ENCODE results near the gene PHACTR3. TPM values are rescaled to one million over a fixed set of nuclear protein-coding genes. Genes with fewer than 3 reads are reported as not detected.

The PHACTR3 gene
- total RNA-seq, 1 experiment from 2014 or later: not detected

- H2AFZ ChIP-seq (ENCODE audit: low read length): no peak overlapping the region
- no peaks in the 10 kb centered on the region for H3K27me3 ChIP-seq (ENCODE audit: low read length)
- H3K27ac ChIP-seq (ENCODE audit: low read length): no peak overlapping the region
- no peaks in the 10 kb centered on the region for H4K20me1 ChIP-seq (ENCODE audit: insufficient read depth, low read depth, low read length)
- H3K4me1 ChIP-seq (ENCODE audit: low read length): no peaks in the 10 kb centered on the region
- no peak overlapping the region for H3K9ac ChIP-seq (ENCODE audit: low read length)
- no peak overlapping the region for H3K4me3 ChIP-seq (ENCODE audit: low read length)
- no peaks in the 10 kb centered on the region for H3K36me3 ChIP-seq (ENCODE audit: insufficient read depth, low read length)
- no peaks in the 10 kb centered on the region for H3K9me2 ChIP-seq (replicated peaks; ENCODE audit: insufficient read depth, low read length)
- no peak for DNase-seq
- no peak overlapping the region for H3K4me2 ChIP-seq (ENCODE audit: low read depth, low read length, poor library complexity, severe bottlenecking)
- no peaks in the 10 kb centered on the region for H3K9me3 ChIP-seq (ENCODE audit: low read length)
- H3K79me2 ChIP-seq (ENCODE audit: low read length): no peaks in the 10 kb centered on the region
Observed at GRCh38 chr20:59820204-59821041, 216.1 kb downstream of the PHACTR3 start.

- Histone ChIP-seq H3K9ac (ENCODE audit: low read length) (no peak overlapping the region), H3K27me3 (ENCODE audit: low read length) (no peaks in the 10 kb centered on the region), H3K4me3 (ENCODE audit: low read length) (no peak overlapping the region), H3K36me3 (ENCODE audit: insufficient read depth, low read length) (no peaks in the 10 kb centered on the region), H3K79me2 (ENCODE audit: low read length) (no peaks in the 10 kb centered on the region), H4K20me1 (ENCODE audit: insufficient read depth, low read depth, low read length) (no peaks in the 10 kb centered on the region), H3K4me1 (ENCODE audit: low read length) (no peaks in the 10 kb centered on the region), H3K4me2 (ENCODE audit: low read depth, low read length, poor library complexity, severe bottlenecking) (no peak overlapping the region), H3K9me2 (replicated peaks; ENCODE audit: insufficient read depth, low read length) (no peaks in the 10 kb centered on the region), H2AFZ (ENCODE audit: low read length) (no peak overlapping the region), H3K9me3 (ENCODE audit: low read length) (no peaks in the 10 kb centered on the region), H3K27ac (ENCODE audit: low read length) (no peak overlapping the region)
- DNase-seq: no peak
Observed at GRCh38 chr20:59821201-59821600, 216.9 kb downstream of the PHACTR3 start.

GRCh38 chr20:59821788-59822187 lies 217.4 kb downstream of the PHACTR3 start:
- no peaks in the 10 kb centered on the region for H3K9me3 ChIP-seq (ENCODE audit: low read length)
- no peaks in the 10 kb centered on the region for H3K79me2 ChIP-seq (ENCODE audit: low read length)
- no peak overlapping the region for H2AFZ ChIP-seq (ENCODE audit: low read length)
- no peak for DNase-seq
- H3K9ac ChIP-seq (ENCODE audit: low read length): no peak overlapping the region
- H3K27me3 ChIP-seq (ENCODE audit: low read length): no peaks in the 10 kb centered on the region
- H3K4me1 ChIP-seq (ENCODE audit: low read length): no peaks in the 10 kb centered on the region
- H3K9me2 ChIP-seq (replicated peaks; ENCODE audit: insufficient read depth, low read length): no peaks in the 10 kb centered on the region
- H4K20me1 ChIP-seq (ENCODE audit: insufficient read depth, low read depth, low read length): no peaks in the 10 kb centered on the region
- no peak overlapping the region for H3K4me2 ChIP-seq (ENCODE audit: low read depth, low read length, poor library complexity, severe bottlenecking)
- no peaks in the 10 kb centered on the region for H3K36me3 ChIP-seq (ENCODE audit: insufficient read depth, low read length)
- H3K27ac ChIP-seq (ENCODE audit: low read length): no peak overlapping the region
- H3K4me3 ChIP-seq (ENCODE audit: low read length): no peak overlapping the region

GRCh38 chr20:59822291-59823029 lies 218.1 kb downstream of the PHACTR3 start:
- no peak overlapping the region for H3K4me2 ChIP-seq (ENCODE audit: low read depth, low read length, poor library complexity, severe bottlenecking)
- H2AFZ ChIP-seq (ENCODE audit: low read length): no peak overlapping the region
- no peaks in the 10 kb centered on the region for H3K79me2 ChIP-seq (ENCODE audit: low read length)
- H3K36me3 ChIP-seq (ENCODE audit: insufficient read depth, low read length): no peaks in the 10 kb centered on the region
- H4K20me1 ChIP-seq (ENCODE audit: insufficient read depth, low read depth, low read length): no peaks in the 10 kb centered on the region
- H3K9me2 ChIP-seq (replicated peaks; ENCODE audit: insufficient read depth, low read length): no peaks in the 10 kb centered on the region
- no peak overlapping the region for H3K4me3 ChIP-seq (ENCODE audit: low read length)
- H3K27ac ChIP-seq (ENCODE audit: low read length): no peak overlapping the region
- H3K27me3 ChIP-seq (ENCODE audit: low read length): no peaks in the 10 kb centered on the region
- H3K9ac ChIP-seq (ENCODE audit: low read length): no peak overlapping the region
- H3K4me1 ChIP-seq (ENCODE audit: low read length): no peaks in the 10 kb centered on the region
- no peak for DNase-seq
- H3K9me3 ChIP-seq (ENCODE audit: low read length): no peaks in the 10 kb centered on the region

GRCh38 chr20:59823030-59823423 lies 218.7 kb downstream of the PHACTR3 start:
- H3K9ac ChIP-seq (ENCODE audit: low read length): no peak overlapping the region
- no peak overlapping the region for H3K27ac ChIP-seq (ENCODE audit: low read length)
- H3K79me2 ChIP-seq (ENCODE audit: low read length): no peaks in the 10 kb centered on the region
- H4K20me1 ChIP-seq (ENCODE audit: insufficient read depth, low read depth, low read length): no peaks in the 10 kb centered on the region
- H3K4me2 ChIP-seq (ENCODE audit: low read depth, low read length, poor library complexity, severe bottlenecking): no peak overlapping the region
- no peaks in the 10 kb centered on the region for H3K9me3 ChIP-seq (ENCODE audit: low read length)
- no peaks in the 10 kb centered on the region for H3K4me1 ChIP-seq (ENCODE audit: low read length)
- no peak for DNase-seq
- H3K27me3 ChIP-seq (ENCODE audit: low read length): no peaks in the 10 kb centered on the region
- no peaks in the 10 kb centered on the region for H3K9me2 ChIP-seq (replicated peaks; ENCODE audit: insufficient read depth, low read length)
- no peak overlapping the region for H3K4me3 ChIP-seq (ENCODE audit: low read length)
- no peak overlapping the region for H2AFZ ChIP-seq (ENCODE audit: low read length)
- no peaks in the 10 kb centered on the region for H3K36me3 ChIP-seq (ENCODE audit: insufficient read depth, low read length)

- Histone ChIP-seq H3K79me2 (ENCODE audit: low read length) (no peaks in the 10 kb centered on the region), H3K4me1 (ENCODE audit: low read length) (no peaks in the 10 kb centered on the region), H3K36me3 (ENCODE audit: insufficient read depth, low read length) (no peaks in the 10 kb centered on the region), H3K4me3 (ENCODE audit: low read length) (no peak overlapping the region), H3K9ac (ENCODE audit: low read length) (no peak overlapping the region), H2AFZ (ENCODE audit: low read length) (no peak overlapping the region), H3K4me2 (ENCODE audit: low read depth, low read length, poor library complexity, severe bottlenecking) (no peak overlapping the region), H3K27me3 (ENCODE audit: low read length) (no peaks in the 10 kb centered on the region), H3K9me3 (ENCODE audit: low read length) (no peaks in the 10 kb centered on the region), H3K27ac (ENCODE audit: low read length) (no peak overlapping the region), H3K9me2 (replicated peaks; ENCODE audit: insufficient read depth, low read length) (no peaks in the 10 kb centered on the region), H4K20me1 (ENCODE audit: insufficient read depth, low read depth, low read length) (no peaks in the 10 kb centered on the region)
- no peak for DNase-seq
Observed at GRCh38 chr20:59823491-59824259, 219.3 kb downstream of the PHACTR3 start.

- Histone ChIP-seq H3K9ac (ENCODE audit: low read length) (no peak overlapping the region), H3K27ac (ENCODE audit: low read length) (no peak overlapping the region), H3K4me1 (ENCODE audit: low read length) (no peaks in the 10 kb centered on the region), H3K9me3 (ENCODE audit: low read length) (no peaks in the 10 kb centered on the region), H3K9me2 (replicated peaks; ENCODE audit: insufficient read depth, low read length) (no peaks in the 10 kb centered on the region), H2AFZ (ENCODE audit: low read length) (no peak overlapping the region), H4K20me1 (ENCODE audit: insufficient read depth, low read depth, low read length) (no peaks in the 10 kb centered on the region), H3K4me3 (ENCODE audit: low read length) (no peak overlapping the region), H3K79me2 (ENCODE audit: low read length) (no peaks in the 10 kb centered on the region), H3K36me3 (ENCODE audit: insufficient read depth, low read length) (no peaks in the 10 kb centered on the region), H3K4me2 (ENCODE audit: low read depth, low read length, poor library complexity, severe bottlenecking) (no peak overlapping the region), H3K27me3 (ENCODE audit: low read length) (no peaks in the 10 kb centered on the region)
- no peak for DNase-seq
Observed at GRCh38 chr20:59824711-59825562, 220.6 kb downstream of the PHACTR3 start.
